HepG2 (cell line): ENCODE data around the gene TIMM44. TPM values are rescaled to one million over a fixed set of nuclear protein-coding genes. Genes with fewer than 3 reads are reported as not detected.

Experiments used
- BORCS8-MEF2B ChIP-seq: sonication (generic); formaldehyde crosslinking; IDR thresholded peaks from 2 replicates; pipeline ENCODE4 v1.8.0; 2022; ENCODE audit warnings: mild to moderate bottlenecking, missing genetic modification reagents
- GPN1 ChIP-seq: sonication (generic); formaldehyde crosslinking; IDR thresholded peaks from 2 replicates; pipeline ENCODE4 v1.5.1; 2020; ENCODE audit warnings: missing genetic modification reagents, borderline replicate concordance
- HES4 ChIP-seq: sonication (generic); formaldehyde crosslinking; IDR thresholded peaks from 2 replicates; pipeline ENCODE4 v1.9.0; 2021; ENCODE audit warnings: mild to moderate bottlenecking, missing genetic modification reagents, borderline replicate concordance
- KMT2A ChIP-seq: sonication (generic); formaldehyde crosslinking; IDR thresholded peaks from 2 replicates; pipeline ENCODE4 v1.4.0; 2020; ENCODE audit warnings: missing genetic modification reagents
- MAFG ChIP-seq: sonication (generic); formaldehyde crosslinking; IDR thresholded peaks from 2 replicates; pipeline ENCODE4 v1.5.1; 2020; ENCODE audit warnings: mild to moderate bottlenecking, missing genetic modification reagents
- MXD4 ChIP-seq: IDR thresholded peaks from 2 replicates; pipeline ENCODE4 v1.6.1; 2016; ENCODE audit warnings: mild to moderate bottlenecking, missing biosample characterization, missing genetic modification reagents
- NFAT5 ChIP-seq: sonication (generic); formaldehyde crosslinking; IDR thresholded peaks from 2 replicates; pipeline ENCODE4 v1.4.0; 2020; ENCODE audit warnings: missing genetic modification reagents
- NFRKB ChIP-seq: fragments of 450-650 bp; IDR thresholded peaks from 2 replicates; pipeline ENCODE4 v1.6.1; 2017
- ZBTB21 ChIP-seq: sonication (generic); formaldehyde crosslinking; IDR thresholded peaks from 2 replicates; pipeline ENCODE4 v1.4.0; 2020; ENCODE audit warnings: missing genetic modification reagents
- ZNF230 ChIP-seq: sonication (generic); formaldehyde crosslinking; IDR thresholded peaks from 2 replicates; pipeline ENCODE4 v1.4.0; 2020; ENCODE audit warnings: mild to moderate bottlenecking, missing genetic modification reagents
- ZNF280D ChIP-seq: sonication (generic); formaldehyde crosslinking; IDR thresholded peaks from 2 replicates; pipeline ENCODE4 v1.5.1; 2020; ENCODE audit warnings: mild to moderate bottlenecking, missing genetic modification reagents
- ZNF326 ChIP-seq: sonication (generic); formaldehyde crosslinking; IDR thresholded peaks from 2 replicates; pipeline ENCODE4 v1.4.0; 2020; ENCODE audit warnings: missing genetic modification reagents, borderline replicate concordance
- ZNF768 ChIP-seq: sonication (generic); formaldehyde crosslinking; IDR thresholded peaks from 2 replicates; pipeline ENCODE4 v1.4.0; 2020; ENCODE audit warnings: missing genetic modification reagents
- ZNF841 ChIP-seq: sonication (generic); formaldehyde crosslinking; IDR thresholded peaks from 2 replicates; pipeline ENCODE4 v1.8.1; 2023; ENCODE audit warnings: missing genetic modification reagents, borderline replicate concordance
- ZSCAN30 ChIP-seq: sonication (generic); formaldehyde crosslinking; IDR thresholded peaks from 2 replicates; pipeline ENCODE4 v1.5.0; 2020; ENCODE audit warnings: mild to moderate bottlenecking, missing genetic modification reagents
- polyA plus RNA-seq, 8 experiments: library from polyadenylated mRNA; depleted of rRNA in 3 of 8; stranded (reverse) in 7 of 8; unstranded in 1 of 8; fragments of >200 nt; fragmentation: Illumina TruSeq in 4 of 8; extraction: Trizol in 4 of 8; gene quantifications; 2 replicates each; pipeline versions ENCODE4 v1.2.1 to v1.2.3, GENCODE V29; 2011 to 2016; ENCODE audit warnings: low read depth in 4 of 8, missing spikeins in 1 of 8, mixed read lengths in 1 of 8; ENCODE audit not compliant: insufficient read depth in 1 of 8
- total RNA-seq, 5 experiments: library from RNA; depleted of rRNA; stranded (reverse); fragments of >200 nt; fragmentation: Illumina TruSeq; extraction: Trizol; gene quantifications; 2 replicates each; pipeline ENCODE4 v1.2.3, GENCODE V29; 2016; ENCODE audit warnings: low read depth in 1 of 5
- TF ChIP-seq, protein P1 (sequence below): sonication (generic); formaldehyde crosslinking; IDR thresholded peaks from 2 replicates; pipeline ENCODE4 v1.9.0; 2021; ENCODE audit warnings: missing genetic modification reagents, borderline replicate concordance
- TF ChIP-seq, protein P2 (sequence below): fragments of 450-650 bp; IDR thresholded peaks from 2 replicates; pipeline ENCODE4 v1.6.1; 2016

The TIMM44 gene
- total and polyA plus RNA-seq, 2 of the 13 experiments (the other 11 are each of a cell fraction or from before 2014, with no cell fraction given): 42.9 to 72.6 TPM

GRCh38 chr19:7888826-7889217, 54.6 kb downstream of the TIMM44 start (continued):
- no peak for TF ChIP-seq BORCS8-MEF2B
- TF ChIP-seq, protein P1, sequence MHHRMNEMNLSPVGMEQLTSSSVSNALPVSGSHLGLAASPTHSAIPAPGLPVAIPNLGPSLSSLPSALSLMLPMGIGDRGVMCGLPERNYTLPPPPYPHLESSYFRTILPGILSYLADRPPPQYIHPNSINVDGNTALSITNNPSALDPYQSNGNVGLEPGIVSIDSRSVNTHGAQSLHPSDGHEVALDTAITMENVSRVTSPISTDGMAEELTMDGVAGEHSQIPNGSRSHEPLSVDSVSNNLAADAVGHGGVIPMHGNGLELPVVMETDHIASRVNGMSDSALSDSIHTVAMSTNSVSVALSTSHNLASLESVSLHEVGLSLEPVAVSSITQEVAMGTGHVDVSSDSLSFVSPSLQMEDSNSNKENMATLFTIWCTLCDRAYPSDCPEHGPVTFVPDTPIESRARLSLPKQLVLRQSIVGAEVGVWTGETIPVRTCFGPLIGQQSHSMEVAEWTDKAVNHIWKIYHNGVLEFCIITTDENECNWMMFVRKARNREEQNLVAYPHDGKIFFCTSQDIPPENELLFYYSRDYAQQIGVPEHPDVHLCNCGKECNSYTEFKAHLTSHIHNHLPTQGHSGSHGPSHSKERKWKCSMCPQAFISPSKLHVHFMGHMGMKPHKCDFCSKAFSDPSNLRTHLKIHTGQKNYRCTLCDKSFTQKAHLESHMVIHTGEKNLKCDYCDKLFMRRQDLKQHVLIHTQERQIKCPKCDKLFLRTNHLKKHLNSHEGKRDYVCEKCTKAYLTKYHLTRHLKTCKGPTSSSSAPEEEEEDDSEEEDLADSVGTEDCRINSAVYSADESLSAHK: no peak
- no peak for TF ChIP-seq NFAT5 (CRISPR knock-in tag)
- no peak for TF ChIP-seq ZNF841
- TF ChIP-seq ZNF768 (CRISPR knock-in tag): no peak
- no peak for TF ChIP-seq MXD4 (CRISPR knock-in tag)
- TF ChIP-seq ZBTB21: no peak
- no peak for TF ChIP-seq NFRKB
- 0 out of 2 replicates have a peak, but pooled peaks have one; percentile 17 for TF ChIP-seq ZNF280D (CRISPR knock-in tag)
- TF ChIP-seq HES4 (CRISPR knock-in tag): 0 out of 2 replicates have a peak, but pooled peaks have one; percentile 0
- TF ChIP-seq, protein P2, sequence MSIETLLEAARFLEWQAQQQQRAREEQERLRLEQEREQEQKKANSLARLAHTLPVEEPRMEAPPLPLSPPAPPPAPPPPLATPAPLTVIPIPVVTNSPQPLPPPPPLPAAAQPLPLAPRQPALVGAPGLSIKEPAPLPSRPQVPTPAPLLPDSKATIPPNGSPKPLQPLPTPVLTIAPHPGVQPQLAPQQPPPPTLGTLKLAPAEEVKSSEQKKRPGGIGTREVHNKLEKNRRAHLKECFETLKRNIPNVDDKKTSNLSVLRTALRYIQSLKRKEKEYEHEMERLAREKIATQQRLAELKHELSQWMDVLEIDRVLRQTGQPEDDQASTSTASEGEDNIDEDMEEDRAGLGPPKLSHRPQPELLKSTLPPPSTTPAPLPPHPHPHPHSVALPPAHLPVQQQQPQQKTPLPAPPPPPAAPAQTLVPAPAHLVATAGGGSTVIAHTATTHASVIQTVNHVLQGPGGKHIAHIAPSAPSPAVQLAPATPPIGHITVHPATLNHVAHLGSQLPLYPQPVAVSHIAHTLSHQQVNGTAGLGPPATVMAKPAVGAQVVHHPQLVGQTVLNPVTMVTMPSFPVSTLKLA: no peak
- TF ChIP-seq GPN1 (CRISPR knock-in tag): no peak
- 0 out of 2 replicates have a peak, but pooled peaks have one; percentile 5 for TF ChIP-seq ZNF230 (CRISPR knock-in tag)
- TF ChIP-seq ZSCAN30 (CRISPR knock-in tag): no peak
- TF ChIP-seq ZNF326 (CRISPR knock-in tag): no peak
- TF ChIP-seq MAFG (CRISPR knock-in tag): no peak
- TF ChIP-seq KMT2A: 0 out of 2 replicates have a peak, but pooled peaks have one; percentile 11
